Mucosa of stomach (tissue), 1 donor: ENCODE results near the gene PON2.
"Not testable (repeated sequence)": the region's sequence is repeated elsewhere in the genome, so short reads cannot be mapped to it uniquely, and the experiment has no call there.

Experiments
- H3K27me3 ChIP-seq: one replicate; pipeline ENCODE4 v1.7.0; 2013; ENCODE audit warnings: mild to moderate bottlenecking, low read length; ENCODE audit not compliant: control insufficient read depth, insufficient read depth
- H3K36me3 ChIP-seq: one replicate; pipeline ENCODE4 v1.7.0; 2013; ENCODE audit warnings: low read length; ENCODE audit not compliant: control insufficient read depth, insufficient read depth
- H3K4me1 ChIP-seq: one replicate; pipeline ENCODE4 v1.7.0; 2013; ENCODE audit warnings: mild to moderate bottlenecking, low read length; ENCODE audit not compliant: control insufficient read depth, insufficient read depth
- H3K4me3 ChIP-seq: one replicate; pipeline ENCODE4 v1.7.0; 2013; ENCODE audit warnings: low read length
- H3K9ac ChIP-seq: one replicate; pipeline ENCODE4 v1.7.0; 2013; ENCODE audit warnings: mild to moderate bottlenecking, low read length, moderate library complexity
- H3K9me3 ChIP-seq: one replicate; pipeline ENCODE4 v1.7.0; 2013; ENCODE audit warnings: mild to moderate bottlenecking, low read length, moderate library complexity; ENCODE audit not compliant: control insufficient read depth
- donor health status: Pancreatic carcinoma.

The PON2 gene

DNA sequence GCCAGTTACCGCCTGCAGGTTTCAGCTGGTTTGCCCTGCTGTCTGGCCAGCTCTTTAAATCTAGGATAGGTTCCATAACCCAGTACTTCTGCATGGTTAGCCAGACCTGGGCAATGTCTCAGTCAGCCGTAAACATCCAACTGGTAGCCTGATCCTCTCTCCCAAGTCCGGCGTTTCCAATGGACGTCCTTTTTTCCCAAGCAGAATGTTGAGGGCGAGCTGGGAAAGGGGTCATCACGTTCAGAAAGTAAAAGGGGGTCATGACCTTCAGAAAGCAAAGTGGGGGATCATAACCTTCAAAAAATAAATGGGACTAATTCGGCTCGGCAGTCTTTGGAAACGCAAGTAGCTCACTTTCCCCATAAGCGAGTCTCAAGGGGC, 39.1 kb downstream of the PON2 start:
- Histone ChIP-seq H3K9ac (peak overlapping the region; percentile 68), H3K9me3 (no peaks in the 10 kb centered on the region), H3K4me1 (no peaks in the 10 kb centered on the region), H3K4me3 (peak overlapping the region; percentile 21), H3K27me3 (peaks cover 5% of the 10 kb centered on the region), H3K36me3 (no peaks in the 10 kb centered on the region)

DNA sequence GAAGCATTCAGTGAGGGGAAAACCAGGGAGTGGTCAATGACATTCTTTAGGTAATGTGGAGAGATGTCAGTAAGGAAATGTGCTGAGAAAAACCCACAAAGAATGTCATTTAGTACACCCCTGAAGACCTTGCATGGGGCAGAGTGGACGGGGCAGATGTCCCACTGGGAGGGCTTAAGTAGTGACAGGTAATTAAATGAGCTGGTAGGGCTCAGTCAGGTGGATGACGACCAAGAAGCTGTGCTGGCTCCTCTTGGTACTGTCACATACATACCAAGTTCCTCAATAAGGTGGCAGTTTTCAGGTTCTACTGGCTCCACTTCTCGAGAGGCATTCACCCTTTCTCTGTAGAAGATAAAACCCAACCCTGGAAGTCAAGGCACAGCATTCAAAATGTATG, 40.5 kb downstream of the PON2 start:
- peaks cover 5% of the 10 kb centered on the region for H3K27me3 ChIP-seq
- no peaks in the 10 kb centered on the region for H3K9me3 ChIP-seq
- H3K36me3 ChIP-seq: no peaks in the 10 kb centered on the region
- H3K4me3 ChIP-seq: no peak overlapping the region
- H3K9ac ChIP-seq: no peak overlapping the region
- no peaks in the 10 kb centered on the region for H3K4me1 ChIP-seq

DNA sequence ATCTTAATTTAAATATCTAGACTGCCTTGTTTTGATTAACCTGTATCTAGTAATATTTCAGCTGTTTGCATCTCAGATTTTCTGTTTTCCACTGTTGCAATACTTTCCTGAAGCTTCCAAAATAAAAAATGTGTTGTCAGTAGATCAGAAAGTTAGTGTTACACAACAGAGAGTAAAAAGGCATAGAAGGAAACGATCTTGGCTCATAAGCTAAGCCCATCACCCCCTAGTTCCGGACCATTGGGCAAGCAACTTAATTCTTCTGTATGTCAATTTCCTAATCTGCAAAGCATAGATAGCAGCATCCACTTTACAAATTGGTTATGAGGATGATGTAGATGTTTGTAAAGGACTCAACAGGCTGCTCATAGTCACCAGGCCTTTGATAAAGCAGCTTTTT, 43.1 kb downstream of the PON2 start:
- H3K9ac ChIP-seq: no peak overlapping the region
- H3K4me3 ChIP-seq: no peak overlapping the region
- no peaks in the 10 kb centered on the region for H3K36me3 ChIP-seq
- no peaks in the 10 kb centered on the region for H3K9me3 ChIP-seq
- H3K27me3 ChIP-seq: peaks cover 2% of the 10 kb centered on the region
- no peaks in the 10 kb centered on the region for H3K4me1 ChIP-seq

DNA sequence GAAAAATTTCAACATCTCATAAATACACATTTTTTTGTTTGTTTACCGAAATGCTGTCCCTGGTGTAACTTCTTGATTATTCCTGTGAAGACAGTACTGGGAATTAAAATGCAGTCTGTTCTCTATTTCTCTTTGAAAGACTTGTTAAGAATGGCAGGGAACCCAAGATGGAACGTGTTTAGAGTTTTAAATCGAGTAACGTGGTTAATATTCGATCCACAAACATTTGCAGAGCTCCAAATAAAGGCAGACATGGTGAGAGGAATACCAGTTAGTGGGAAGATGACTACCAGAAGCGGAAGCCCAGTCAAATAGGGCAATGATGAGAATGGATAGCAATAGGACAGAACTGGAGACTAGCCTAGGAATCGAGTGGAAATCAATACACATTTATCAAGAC, 45.3 kb downstream of the PON2 start:
- no peaks in the 10 kb centered on the region for H3K9me3 ChIP-seq
- no peaks in the 10 kb centered on the region for H3K4me1 ChIP-seq
- H3K27me3 ChIP-seq: no peaks in the 10 kb centered on the region
- no peaks in the 10 kb centered on the region for H3K36me3 ChIP-seq
- no peak overlapping the region for H3K4me3 ChIP-seq
- no peak overlapping the region for H3K9ac ChIP-seq

DNA sequence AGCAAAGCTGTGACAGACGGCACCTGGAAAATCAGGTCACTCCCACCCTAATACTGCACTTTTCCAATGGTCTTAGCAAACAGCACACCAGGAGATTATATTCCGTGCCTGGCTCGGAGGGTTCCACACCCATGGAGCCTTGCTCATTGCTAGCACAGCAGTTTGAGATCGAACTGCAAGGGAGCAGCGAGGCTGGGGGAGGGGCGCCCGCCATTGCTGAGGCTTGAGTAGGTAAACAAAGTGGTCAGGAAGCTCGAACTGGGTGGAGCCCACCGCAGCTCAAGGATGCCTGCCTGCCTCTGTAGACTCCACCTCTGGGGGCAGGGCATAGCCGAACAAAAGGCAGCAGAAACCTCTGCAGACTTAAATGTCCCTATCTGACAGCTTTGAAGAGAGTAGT, 55.4 kb downstream of the PON2 start:
- H3K27me3 ChIP-seq, H3K9ac ChIP-seq, H3K9me3 ChIP-seq: not testable (repeated sequence)

DNA sequence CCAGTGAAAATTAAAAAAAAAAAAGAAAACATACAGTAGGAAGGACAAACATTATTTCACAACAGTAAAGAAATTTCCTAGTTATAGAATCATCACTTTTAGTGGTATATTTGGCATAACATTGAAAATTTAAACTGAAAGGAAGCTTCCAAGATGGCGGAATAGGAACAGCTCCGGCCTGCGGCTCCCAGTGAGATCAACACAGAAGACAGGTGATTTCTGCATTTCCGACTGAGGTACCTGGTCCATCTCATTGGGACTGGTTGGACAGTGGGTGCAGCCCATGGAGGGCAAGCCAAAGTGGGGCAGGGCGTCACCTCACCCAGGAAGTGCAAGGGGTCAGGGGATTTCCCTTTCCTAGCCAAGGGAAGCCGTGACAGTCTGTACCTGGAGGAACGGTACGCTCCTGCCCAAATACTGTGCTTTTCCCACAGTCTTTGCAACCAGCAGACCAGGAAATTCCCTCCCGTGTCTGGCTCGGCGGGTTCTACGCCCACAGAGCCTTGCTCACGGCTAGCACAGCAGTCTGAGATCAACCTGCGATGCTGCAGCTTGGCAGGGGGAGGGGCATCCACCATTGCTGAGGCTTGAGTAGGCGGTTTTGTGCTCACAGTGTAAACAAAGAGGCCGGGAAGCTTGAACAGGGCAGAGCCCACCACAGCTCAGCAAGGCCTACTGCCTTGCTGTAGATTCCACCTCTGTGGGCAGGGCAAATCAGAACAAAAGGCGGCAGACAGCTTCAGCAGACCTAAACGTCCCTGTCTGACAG, 58.0 kb downstream of the PON2 start:
- Histone ChIP-seq H3K4me3 (no peak overlapping the region), H3K27me3 (no peaks in the 10 kb centered on the region), H3K4me1 (no peaks in the 10 kb centered on the region), H3K36me3 (no peaks in the 10 kb centered on the region), H3K9me3 (no peaks in the 10 kb centered on the region), H3K9ac (no peak overlapping the region)

More for the DNA sequence above, 55.4 kb downstream of the PON2 start:
- not testable (repeated sequence) for H3K36me3 ChIP-seq, H3K4me1 ChIP-seq, H3K4me3 ChIP-seq

DNA sequence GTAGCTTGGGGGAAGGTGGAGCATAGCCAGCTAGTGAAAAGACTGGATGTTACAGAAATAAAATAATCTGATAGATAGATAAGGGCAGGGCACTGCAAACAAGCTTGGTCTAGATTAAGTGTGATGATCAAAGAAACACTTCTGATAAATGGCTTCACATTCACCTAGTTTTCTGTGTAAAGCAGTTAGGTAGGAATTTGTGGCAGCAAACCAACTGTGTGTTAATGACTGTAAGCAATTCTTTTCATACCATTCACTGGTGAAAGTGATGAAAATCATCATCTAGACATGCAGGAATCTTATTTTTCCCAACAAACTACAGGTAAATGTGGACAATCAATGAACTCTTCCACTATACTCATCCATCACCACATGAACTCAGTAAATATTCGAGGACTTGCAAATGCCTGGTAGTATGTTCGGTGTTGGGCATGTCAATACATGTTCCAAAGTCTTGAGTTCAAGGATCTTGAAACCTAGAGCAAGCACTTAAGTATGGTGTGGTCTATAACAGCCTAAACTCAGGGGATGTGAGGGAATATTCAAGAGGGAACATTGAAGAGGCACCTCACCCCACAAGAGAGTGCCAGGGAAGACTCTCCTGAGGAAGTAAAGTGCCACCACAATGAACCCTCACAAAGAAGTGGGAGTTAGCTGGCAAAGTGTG, 59.1 kb downstream of the PON2 start:
- Histone ChIP-seq H3K9me3 (no peaks in the 10 kb centered on the region), H3K4me3 (no peak overlapping the region), H3K27me3 (no peaks in the 10 kb centered on the region), H3K9ac (no peak overlapping the region), H3K4me1 (no peaks in the 10 kb centered on the region), H3K36me3 (no peaks in the 10 kb centered on the region)

DNA sequence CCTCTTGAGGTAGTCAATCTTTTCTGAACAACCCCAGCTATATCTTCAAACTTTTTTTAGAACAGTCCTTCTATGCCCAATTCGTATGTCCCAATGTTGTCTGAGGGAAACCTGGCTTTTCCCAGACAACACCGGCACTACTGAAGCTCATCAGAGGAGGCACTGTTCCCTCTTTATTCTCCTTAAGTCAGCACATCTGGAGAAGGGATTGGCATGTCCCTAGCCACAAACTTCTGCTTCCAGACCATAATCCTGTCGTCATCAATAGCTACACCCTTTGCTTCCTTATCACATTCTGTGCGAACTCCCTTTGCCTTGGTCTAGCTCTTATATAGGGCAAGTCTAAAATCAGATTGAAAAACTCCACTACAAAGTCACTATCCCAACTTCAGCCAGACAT, 61.5 kb downstream of the PON2 start:
- H3K4me1 ChIP-seq: no peaks in the 10 kb centered on the region
- no peaks in the 10 kb centered on the region for H3K9me3 ChIP-seq
- no peaks in the 10 kb centered on the region for H3K27me3 ChIP-seq
- H3K36me3 ChIP-seq: no peaks in the 10 kb centered on the region
- H3K9ac ChIP-seq: no peak overlapping the region
- no peak overlapping the region for H3K4me3 ChIP-seq

DNA sequence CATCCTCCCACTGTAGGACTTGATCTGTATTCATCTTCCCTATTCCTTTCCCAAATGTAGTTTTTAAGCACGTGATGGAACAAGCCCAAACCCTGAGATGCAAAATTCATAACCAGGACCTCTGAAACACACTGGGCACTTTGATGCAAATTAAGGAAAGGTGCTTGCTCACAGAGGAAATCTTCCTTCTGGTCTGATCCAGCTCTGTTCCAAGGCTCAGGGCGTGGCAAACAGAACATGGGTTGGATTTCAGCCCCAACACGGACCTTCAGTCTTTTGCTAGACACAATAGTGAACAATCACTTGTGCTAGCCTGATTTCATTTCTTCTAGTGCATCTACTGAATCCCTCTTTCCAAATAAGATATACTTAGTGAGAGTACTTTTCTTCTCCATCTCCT, 66.6 kb downstream of the PON2 start:
- H3K27me3 ChIP-seq: no peaks in the 10 kb centered on the region
- H3K36me3 ChIP-seq: no peaks in the 10 kb centered on the region
- H3K4me3 ChIP-seq: no peak overlapping the region
- H3K9ac ChIP-seq: no peak overlapping the region
- H3K9me3 ChIP-seq: no peaks in the 10 kb centered on the region
- H3K4me1 ChIP-seq: no peaks in the 10 kb centered on the region

DNA sequence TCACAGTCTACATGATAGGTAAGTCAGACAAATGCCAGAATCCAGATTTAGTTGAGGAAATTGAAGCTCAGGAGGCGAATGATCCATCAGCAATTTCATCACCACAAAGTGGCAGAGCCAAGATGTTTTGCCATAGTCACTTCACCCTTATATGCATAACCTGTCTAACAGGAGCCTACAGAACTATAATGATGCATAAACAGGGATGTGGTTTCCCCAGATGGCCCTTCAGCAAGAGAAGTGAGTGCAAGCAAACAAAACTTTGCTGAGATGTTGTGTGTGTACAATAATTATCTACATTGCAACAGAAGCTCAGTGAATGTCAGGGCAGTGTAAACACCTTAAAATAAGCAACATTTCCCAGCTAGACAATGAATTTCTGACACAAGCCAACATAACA, 67.2 kb downstream of the PON2 start:
- no peaks in the 10 kb centered on the region for H3K9me3 ChIP-seq
- no peak overlapping the region for H3K9ac ChIP-seq
- no peaks in the 10 kb centered on the region for H3K27me3 ChIP-seq
- H3K36me3 ChIP-seq: no peaks in the 10 kb centered on the region
- H3K4me1 ChIP-seq: no peaks in the 10 kb centered on the region
- no peak overlapping the region for H3K4me3 ChIP-seq

DNA sequence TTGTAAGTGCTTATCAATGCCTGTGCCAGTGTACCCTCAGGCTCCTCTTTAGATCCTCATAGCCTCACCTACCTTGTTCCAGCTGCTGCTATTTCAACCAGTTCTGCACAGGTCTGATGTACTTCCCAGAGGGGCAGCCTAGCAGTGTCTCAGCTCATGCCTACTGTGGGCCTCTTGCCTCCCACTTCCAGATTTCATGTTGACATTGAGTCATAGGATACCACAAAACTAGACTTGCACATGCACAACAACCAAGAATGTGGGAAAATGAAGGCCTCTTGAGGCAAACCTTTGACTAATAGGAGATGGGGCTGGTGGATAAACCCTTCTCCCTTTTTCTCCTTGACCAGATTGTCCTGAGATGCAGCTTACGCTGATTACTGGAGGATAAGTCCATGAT, 69.7 kb downstream of the PON2 start:
- no peaks in the 10 kb centered on the region for H3K27me3 ChIP-seq
- no peaks in the 10 kb centered on the region for H3K36me3 ChIP-seq
- no peaks in the 10 kb centered on the region for H3K9me3 ChIP-seq
- H3K9ac ChIP-seq: no peak overlapping the region
- no peaks in the 10 kb centered on the region for H3K4me1 ChIP-seq
- H3K4me3 ChIP-seq: no peak overlapping the region

DNA sequence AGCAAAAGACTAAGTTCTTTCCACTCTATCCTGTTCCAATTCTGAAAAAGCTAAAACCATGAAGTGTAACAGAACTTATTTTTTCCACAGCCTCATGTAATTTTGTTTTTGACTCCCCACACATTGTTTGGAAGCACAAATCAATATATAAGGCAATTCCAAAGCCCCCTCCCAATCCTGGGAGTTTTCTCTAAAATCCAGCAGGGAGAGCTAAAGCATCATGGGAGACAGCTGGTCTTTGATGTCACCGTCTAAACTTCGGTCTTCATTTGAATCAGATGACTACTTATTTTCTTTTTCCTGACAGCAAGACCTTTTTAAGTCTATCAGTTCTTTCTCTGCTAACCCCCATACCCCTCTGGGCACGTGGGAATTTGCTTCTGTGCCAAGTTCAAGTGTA, 77.2 kb downstream of the PON2 start:
- H3K9me3 ChIP-seq: no peaks in the 10 kb centered on the region
- H3K27me3 ChIP-seq: no peaks in the 10 kb centered on the region
- no peak overlapping the region for H3K9ac ChIP-seq
- no peaks in the 10 kb centered on the region for H3K4me1 ChIP-seq
- H3K36me3 ChIP-seq: no peaks in the 10 kb centered on the region
- H3K4me3 ChIP-seq: no peak overlapping the region
